IgD-negative memory B cell (primary cell): ENCODE results near the gene ADAMTS19. TPM values are rescaled to one million over a fixed set of nuclear protein-coding genes. Genes with fewer than 3 reads are reported as not detected.

ENCODE experiments used
- H3K27ac Mint-ChIP-seq, 3 donors: one replicate each; pipeline ENCODE4 v1.8.0; 2020 to 2022; ENCODE audit warnings: mild to moderate bottlenecking in 3 of 3, mixed read lengths in 3 of 3, moderate library complexity in 1 of 3
- H3K27me3 Mint-ChIP-seq: one replicate; pipeline ENCODE4 v1.8.0; 2021; ENCODE audit warnings: mixed read lengths
- H3K36me3 Mint-ChIP-seq: one replicate; pipeline ENCODE4 v1.8.0; 2020; ENCODE audit warnings: mild to moderate bottlenecking, mixed read lengths
- H3K4me1 Mint-ChIP-seq, 3 donors: one replicate each; pipeline ENCODE4 v1.8.0; 2020 to 2022; ENCODE audit warnings: mixed read lengths in 3 of 3, mild to moderate bottlenecking in 1 of 3
- H3K4me3 Mint-ChIP-seq, 4 donors: one replicate each; pipeline ENCODE4 v1.8.0; 2020 to 2022; ENCODE audit warnings: mild to moderate bottlenecking in 4 of 4, mixed read lengths in 4 of 4, moderate library complexity in 3 of 4
- H3K9me3 Mint-ChIP-seq, 3 donors: one replicate each; pipeline ENCODE4 v1.8.0; 2020 to 2021; ENCODE audit warnings: mixed read lengths in 3 of 3, mild to moderate bottlenecking in 1 of 3
- polyA plus RNA-seq: library from polyadenylated mRNA; unstranded; fragments of 300-500 nt; fragmentation: Illumina TruSeq; gene quantifications from one replicate; pipeline ENCODE4 v1.2.3, GENCODE V29; 2021

The ADAMTS19 gene
- polyA plus RNA-seq, 1 donor from 2014 or later = not detected

- Mint-ChIP-seq H3K4me3 (no peak overlapping the region), H3K27ac (no peak overlapping the region), H3K36me3 (no peaks in the 10 kb centered on the region), H3K27me3 (no peaks in the 10 kb centered on the region), H3K4me1 (no peaks in the 10 kb centered on the region), H3K9me3 (peaks cover 0 to 2% (median 0%) of the 10 kb centered on the region in 3 donors)
Measured at GRCh38 chr5:129653442-129653841, 193.3 kb downstream of the ADAMTS19 start.

DNA sequence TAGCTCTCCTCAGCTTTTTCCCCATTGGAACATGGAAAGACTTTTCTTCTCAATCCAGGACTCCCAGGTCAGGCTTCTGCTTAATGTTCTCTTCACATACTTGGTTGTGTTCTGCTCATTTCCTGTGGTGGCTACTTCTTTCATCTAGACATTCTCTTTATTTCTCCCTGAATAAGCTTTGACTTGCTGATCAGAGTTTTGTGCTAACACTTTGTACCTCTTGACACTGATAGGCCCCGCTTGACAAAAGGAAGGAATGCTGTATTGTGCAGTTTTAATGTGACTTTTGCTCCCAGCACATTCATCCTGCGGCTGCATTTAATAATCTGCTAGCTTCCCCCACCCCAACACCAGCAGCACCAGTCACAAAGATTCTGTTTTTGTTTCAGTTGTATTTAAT is 196.9 kb downstream of the ADAMTS19 start:
- Mint-ChIP-seq H3K4me1 (no peaks in the 10 kb centered on the region), H3K9me3 (no peaks in the 10 kb centered on the region), H3K36me3 (no peaks in the 10 kb centered on the region), H3K27me3 (no peaks in the 10 kb centered on the region), H3K4me3 (no peak overlapping the region), H3K27ac (no peak overlapping the region)

- H3K9me3 Mint-ChIP-seq = no peaks in the 10 kb centered on the region
- no peaks in the 10 kb centered on the region for H3K27me3 Mint-ChIP-seq
- no peaks in the 10 kb centered on the region for H3K4me1 Mint-ChIP-seq
- H3K36me3 Mint-ChIP-seq = no peaks in the 10 kb centered on the region
- no peak overlapping the region for H3K4me3 Mint-ChIP-seq
- no peak overlapping the region for H3K27ac Mint-ChIP-seq
Measured at GRCh38 chr5:129658801-129659200, 198.7 kb downstream of the ADAMTS19 start.

- no peaks in the 10 kb centered on the region for H3K36me3 Mint-ChIP-seq
- no peak overlapping the region for H3K27ac Mint-ChIP-seq
- H3K27me3 Mint-ChIP-seq = no peaks in the 10 kb centered on the region
- H3K9me3 Mint-ChIP-seq = no peaks in the 10 kb centered on the region
- H3K4me3 Mint-ChIP-seq = no peak overlapping the region
- no peaks in the 10 kb centered on the region for H3K4me1 Mint-ChIP-seq
Measured at GRCh38 chr5:129661366-129662035, 201.4 kb downstream of the ADAMTS19 start.

DNA sequence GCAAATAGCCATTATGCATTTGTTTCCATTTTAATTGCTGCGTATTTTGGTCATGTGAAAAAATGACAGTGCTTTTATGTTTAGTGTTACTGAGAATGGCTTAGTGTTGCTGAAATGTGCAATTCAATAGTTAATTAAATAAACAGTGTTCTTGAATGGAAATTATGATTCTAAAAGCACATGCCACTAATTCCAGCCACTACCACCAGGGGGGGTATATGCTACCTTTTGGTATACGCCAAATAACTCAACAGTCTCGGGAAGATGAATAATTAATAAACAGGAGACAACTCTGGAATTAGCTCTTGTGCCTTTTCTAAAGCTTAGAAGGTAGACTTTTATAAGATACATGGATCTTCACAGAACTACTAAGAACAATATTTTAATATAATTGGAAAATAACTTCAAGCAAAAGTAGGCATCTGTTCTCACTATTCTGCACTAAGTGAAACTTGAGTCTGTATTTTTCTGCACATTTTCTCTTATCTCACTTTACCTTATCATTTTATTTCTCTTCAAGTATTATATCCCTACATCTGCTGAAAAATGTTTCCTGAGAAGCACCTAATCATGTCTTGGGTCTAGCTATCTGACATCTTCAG is 204.3 kb downstream of the ADAMTS19 start:
- Mint-ChIP-seq H3K9me3 (peaks cover 0 to 7% (median 0%) of the 10 kb centered on the region in 3 donors), H3K27me3 (no peaks in the 10 kb centered on the region), H3K4me1 (no peaks in the 10 kb centered on the region), H3K4me3 (no peak overlapping the region), H3K36me3 (no peaks in the 10 kb centered on the region), H3K27ac (no peak overlapping the region)

GRCh38 chr5:129670957-129671500 is 210.9 kb downstream of the ADAMTS19 start:
- Mint-ChIP-seq H3K36me3 (peaks cover 2% of the 10 kb centered on the region), H3K4me3 (no peak overlapping the region), H3K9me3 (peaks cover 0 to 10% (median 5%) of the 10 kb centered on the region in 3 donors), H3K4me1 (no peaks in the 10 kb centered on the region), H3K27ac (no peak overlapping the region), H3K27me3 (no peaks in the 10 kb centered on the region)

- Mint-ChIP-seq H3K9me3 (peaks cover 0 to 10% (median 5%) of the 10 kb centered on the region in 3 donors), H3K4me3 (no peak overlapping the region), H3K27ac (no peak overlapping the region), H3K36me3 (peaks cover 2% of the 10 kb centered on the region), H3K4me1 (no peaks in the 10 kb centered on the region), H3K27me3 (no peaks in the 10 kb centered on the region)
Measured at GRCh38 chr5:129672006-129672405, 211.9 kb downstream of the ADAMTS19 start.

- Mint-ChIP-seq H3K27me3 (no peaks in the 10 kb centered on the region), H3K27ac (no peak overlapping the region), H3K4me3 (no peak overlapping the region), H3K9me3 (peaks cover 0 to 6% (median 2%) of the 10 kb centered on the region in 3 donors), H3K4me1 (no peaks in the 10 kb centered on the region), H3K36me3 (no peaks in the 10 kb centered on the region)
Measured at GRCh38 chr5:129679671-129680070, 219.6 kb downstream of the ADAMTS19 start.

- H3K4me1 Mint-ChIP-seq = no peaks in the 10 kb centered on the region
- no peak overlapping the region for H3K4me3 Mint-ChIP-seq
- H3K9me3 Mint-ChIP-seq = peaks cover 0 to 3% (median 2%) of the 10 kb centered on the region in 3 donors
- H3K27ac Mint-ChIP-seq = no peak overlapping the region
- H3K36me3 Mint-ChIP-seq = no peaks in the 10 kb centered on the region
- H3K27me3 Mint-ChIP-seq = no peaks in the 10 kb centered on the region
Measured at GRCh38 chr5:129687941-129688340, 227.8 kb downstream of the ADAMTS19 start.

- Mint-ChIP-seq H3K4me1 (no peaks in the 10 kb centered on the region), H3K4me3 (no peak overlapping the region), H3K36me3 (no peaks in the 10 kb centered on the region), H3K27ac (no peak overlapping the region), H3K9me3 (peaks cover 0 to under 1% (median 0%) of the 10 kb centered on the region in 3 donors), H3K27me3 (no peaks in the 10 kb centered on the region)
Measured at GRCh38 chr5:129689045-129689444, 228.9 kb downstream of the ADAMTS19 start.

GRCh38 chr5:129691220-129691619 is 231.1 kb downstream of the ADAMTS19 start:
- Mint-ChIP-seq H3K36me3 (no peaks in the 10 kb centered on the region), H3K9me3 (no peaks in the 10 kb centered on the region), H3K4me1 (no peaks in the 10 kb centered on the region), H3K27ac (no peak overlapping the region), H3K4me3 (no peak overlapping the region), H3K27me3 (no peaks in the 10 kb centered on the region)

DNA sequence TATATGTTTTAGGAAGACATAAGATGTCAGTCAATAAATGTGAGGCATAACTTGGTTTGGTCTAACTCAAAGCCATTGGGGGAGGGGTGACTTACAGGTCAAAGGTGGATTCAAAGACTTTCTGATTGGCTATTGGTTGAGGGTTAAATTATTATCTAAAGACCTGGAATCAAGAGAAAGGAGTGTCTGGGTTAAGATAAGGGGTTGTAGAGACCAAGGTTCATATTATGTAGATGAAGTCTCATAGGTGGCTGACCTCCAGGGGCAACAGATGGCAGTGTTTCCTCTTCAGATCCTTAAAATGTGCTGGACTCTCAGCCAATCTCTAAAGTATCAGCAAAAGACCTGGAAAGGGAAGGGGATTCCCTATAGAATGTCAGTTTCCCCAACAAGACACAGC is 236.5 kb downstream of the ADAMTS19 start:
- H3K9me3 Mint-ChIP-seq = no peaks in the 10 kb centered on the region
- no peaks in the 10 kb centered on the region for H3K27me3 Mint-ChIP-seq
- H3K4me3 Mint-ChIP-seq = no peak overlapping the region
- H3K36me3 Mint-ChIP-seq = no peaks in the 10 kb centered on the region
- H3K4me1 Mint-ChIP-seq = no peaks in the 10 kb centered on the region
- no peak overlapping the region for H3K27ac Mint-ChIP-seq

DNA sequence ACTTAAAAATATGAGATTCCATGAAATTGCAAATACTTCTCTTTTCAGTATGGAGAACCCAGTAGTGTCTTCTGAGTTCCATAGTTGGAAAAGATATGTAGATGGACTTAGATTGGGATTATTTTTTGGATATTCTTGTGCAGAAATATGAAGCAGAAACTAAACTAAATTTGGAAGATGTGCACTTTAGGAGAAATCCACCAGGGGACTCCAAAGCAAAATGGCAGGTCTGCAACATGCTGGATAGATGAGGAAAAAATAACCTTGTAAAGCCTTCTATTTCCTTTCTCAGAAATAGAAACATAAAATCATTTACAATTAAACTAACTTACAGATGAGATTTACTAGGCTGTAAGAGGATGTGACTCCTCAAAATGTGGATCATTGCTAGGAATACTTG is 238.6 kb downstream of the ADAMTS19 start:
- Mint-ChIP-seq H3K36me3 (no peaks in the 10 kb centered on the region), H3K27ac (no peak overlapping the region), H3K4me1 (no peaks in the 10 kb centered on the region), H3K9me3 (no peaks in the 10 kb centered on the region), H3K27me3 (no peaks in the 10 kb centered on the region), H3K4me3 (no peak overlapping the region)

DNA sequence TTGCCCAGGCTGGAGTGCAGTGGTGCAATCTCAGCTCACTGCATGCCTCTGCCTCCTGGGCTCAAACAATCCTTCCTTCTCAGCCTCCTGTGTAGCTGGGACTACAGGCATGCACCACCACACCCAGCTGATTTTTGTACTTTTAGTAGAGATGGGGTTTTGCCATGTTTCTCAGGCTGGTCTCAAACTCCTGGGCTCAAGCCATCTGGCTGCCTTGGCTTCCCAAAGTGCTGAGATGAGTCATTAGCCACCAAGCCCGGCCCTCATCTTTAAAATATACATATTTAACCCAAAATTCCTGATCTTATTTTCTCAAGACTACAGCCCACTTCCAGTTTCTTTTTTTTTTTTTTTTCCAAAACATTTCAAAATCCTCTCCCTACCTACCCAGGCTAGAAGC is 256.1 kb downstream of the ADAMTS19 start:
- Mint-ChIP-seq H3K36me3 (no peaks in the 10 kb centered on the region), H3K27ac (no peak overlapping the region), H3K4me3 (no peak overlapping the region), H3K9me3 (peaks cover 0 to 2% (median 0%) of the 10 kb centered on the region in 3 donors), H3K27me3 (no peaks in the 10 kb centered on the region), H3K4me1 (no peaks in the 10 kb centered on the region)

DNA sequence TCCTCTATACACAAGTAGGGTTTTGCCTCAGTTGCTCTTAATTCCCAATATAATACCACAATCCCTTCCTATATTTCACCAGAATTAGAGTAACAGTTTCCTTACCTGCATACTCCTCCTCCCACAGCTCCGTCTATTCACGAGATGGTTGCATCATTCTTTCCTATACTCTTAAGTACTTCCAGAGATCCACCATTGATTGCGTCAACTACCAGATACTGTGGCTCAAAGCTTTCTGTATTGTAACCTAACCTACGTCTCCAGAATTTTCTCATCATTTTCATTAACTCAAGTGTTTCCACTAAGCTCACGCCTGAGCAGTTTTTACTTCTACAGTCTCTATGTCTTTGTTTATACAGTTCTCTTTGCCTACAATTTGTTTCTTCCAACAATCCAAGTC is 256.6 kb downstream of the ADAMTS19 start:
- H3K27ac Mint-ChIP-seq = no peak overlapping the region
- H3K4me1 Mint-ChIP-seq = no peaks in the 10 kb centered on the region
- no peaks in the 10 kb centered on the region for H3K27me3 Mint-ChIP-seq
- no peak overlapping the region for H3K4me3 Mint-ChIP-seq
- peaks cover 0 to 2% (median under 1%) of the 10 kb centered on the region in 3 donors for H3K9me3 Mint-ChIP-seq
- H3K36me3 Mint-ChIP-seq = no peaks in the 10 kb centered on the region
